ENCODE measurements around the gene MEGF8.

Gene MEGF8

GRCh38 chr19:42289556-42290041, 35.8 kb upstream of the MEGF8 start:
- TF ChIP-seq USF1 (IDR thresholded peaks at IDR 0.05) (no peak), YY1 (IDR thresholded peaks at IDR 0.05; ENCODE audit: low read depth) (no peak)

GRCh38 chr19:42290136-42290522, 35.3 kb upstream of the MEGF8 start:
- TF ChIP-seq CREB1 (IDR thresholded peaks at IDR 0.05; ENCODE audit: low read depth) = no peak
- no peak for TF ChIP-seq EGR1 (IDR thresholded peaks at IDR 0.05)
- no peak for TF ChIP-seq NFIC (IDR thresholded peaks at IDR 0.05)

GRCh38 chr19:42290523-42291434, 34.7 kb upstream of the MEGF8 start:
- TF ChIP-seq EGR1 (IDR thresholded peaks at IDR 0.05) = no peak
- no peak for TF ChIP-seq EP300 (IDR thresholded peaks at IDR 0.05; ENCODE audit: borderline replicate concordance)
- TF ChIP-seq TCF12 (IDR thresholded peaks at IDR 0.05; ENCODE audit: low read depth) = no peak
- TF ChIP-seq TEAD4 (IDR thresholded peaks at IDR 0.05) = no peak
- TF ChIP-seq RAD21 (IDR thresholded peaks at IDR 0.05; ENCODE audit: low read depth) = no peak
- TF ChIP-seq TAF1 (IDR thresholded peaks at IDR 0.05; ENCODE audit: low read depth) = no peak

GRCh38 chr19:42291435-42291810, 34.0 kb upstream of the MEGF8 start:
- TF ChIP-seq RAD21 (IDR thresholded peaks at IDR 0.05; ENCODE audit: low read depth) = no peak
- TF ChIP-seq ZBTB7A (IDR thresholded peaks at IDR 0.05; ENCODE audit: low read depth) = no peak

- no peak for TF ChIP-seq RAD21 (IDR thresholded peaks at IDR 0.05; ENCODE audit: low read depth)
- no peak for TF ChIP-seq CEBPB (IDR thresholded peaks at IDR 0.05)
- TF ChIP-seq TCF12 (IDR thresholded peaks at IDR 0.05; ENCODE audit: low read depth) = no peak
- TF ChIP-seq EP300 (IDR thresholded peaks at IDR 0.05; ENCODE audit: borderline replicate concordance) = no peak
- TF ChIP-seq USF1 (IDR thresholded peaks at IDR 0.05) = no peak
- no peak for TF ChIP-seq YY1 (IDR thresholded peaks at IDR 0.05; ENCODE audit: low read depth)
- TF ChIP-seq TAF1 (IDR thresholded peaks at IDR 0.05; ENCODE audit: low read depth) = no peak
- no peak for TF ChIP-seq NFIC (IDR thresholded peaks at IDR 0.05)
- no peak for TF ChIP-seq CREB1 (IDR thresholded peaks at IDR 0.05; ENCODE audit: low read depth)
- no peak for TF ChIP-seq FOXM1 (IDR thresholded peaks at IDR 0.05; ENCODE audit: borderline replicate concordance, low read depth)
- no peak for TF ChIP-seq ZBTB7A (IDR thresholded peaks at IDR 0.05; ENCODE audit: low read depth)
Measured at GRCh38 chr19:42292042-42292960, 33.1 kb upstream of the MEGF8 start.

- TF ChIP-seq USF1 (IDR thresholded peaks at IDR 0.05) (no peak), TCF12 (IDR thresholded peaks at IDR 0.05; ENCODE audit: low read depth) (no peak), FOXM1 (IDR thresholded peaks at IDR 0.05; ENCODE audit: borderline replicate concordance, low read depth) (no peak), TAF1 (IDR thresholded peaks at IDR 0.05; ENCODE audit: low read depth) (no peak), YY1 (IDR thresholded peaks at IDR 0.05; ENCODE audit: low read depth) (no peak), EGR1 (IDR thresholded peaks at IDR 0.05) (no peak), EP300 (IDR thresholded peaks at IDR 0.05; ENCODE audit: borderline replicate concordance) (no peak), NFIC (IDR thresholded peaks at IDR 0.05) (no peak), CREB1 (IDR thresholded peaks at IDR 0.05; ENCODE audit: low read depth) (no peak), REST (IDR thresholded peaks at IDR 0.05; ENCODE audit: low read depth) (no peak), TEAD4 (IDR thresholded peaks at IDR 0.05) (no peak), MAX (IDR thresholded peaks at IDR 0.05) (no peak), RAD21 (IDR thresholded peaks at IDR 0.05; ENCODE audit: low read depth) (no peak), ZBTB7A (IDR thresholded peaks at IDR 0.05; ENCODE audit: low read depth) (no peak), CEBPB (IDR thresholded peaks at IDR 0.05) (no peak)
Measured at GRCh38 chr19:42292963-42293362, 32.5 kb upstream of the MEGF8 start.

- no peak for TF ChIP-seq YY1 (IDR thresholded peaks at IDR 0.05; ENCODE audit: low read depth)
- no peak for TF ChIP-seq TAF1 (IDR thresholded peaks at IDR 0.05; ENCODE audit: low read depth)
- TF ChIP-seq TCF12 (IDR thresholded peaks at IDR 0.05; ENCODE audit: low read depth) = no peak
- no peak for TF ChIP-seq MAX (IDR thresholded peaks at IDR 0.05)
- TF ChIP-seq TEAD4 (IDR thresholded peaks at IDR 0.05) = no peak
- no peak for TF ChIP-seq NFIC (IDR thresholded peaks at IDR 0.05)
- TF ChIP-seq EP300 (IDR thresholded peaks at IDR 0.05; ENCODE audit: borderline replicate concordance) = no peak
- no peak for TF ChIP-seq CREB1 (IDR thresholded peaks at IDR 0.05; ENCODE audit: low read depth)
- TF ChIP-seq ZBTB7A (IDR thresholded peaks at IDR 0.05; ENCODE audit: low read depth) = no peak
- no peak for TF ChIP-seq USF1 (IDR thresholded peaks at IDR 0.05)
- no peak for TF ChIP-seq FOXM1 (IDR thresholded peaks at IDR 0.05; ENCODE audit: borderline replicate concordance, low read depth)
- no peak for TF ChIP-seq RAD21 (IDR thresholded peaks at IDR 0.05; ENCODE audit: low read depth)
- no peak for TF ChIP-seq EGR1 (IDR thresholded peaks at IDR 0.05)
- no peak for TF ChIP-seq CEBPB (IDR thresholded peaks at IDR 0.05)
- no peak for TF ChIP-seq REST (IDR thresholded peaks at IDR 0.05; ENCODE audit: low read depth)
Measured at GRCh38 chr19:42293540-42293939, 31.9 kb upstream of the MEGF8 start.

Measured in Ishikawa (cell line).